Fibroblast of the aortic adventitia (primary cell): Measurements from ENCODE around the gene STK11. TPM values are rescaled to one million over a fixed set of nuclear protein-coding genes. Genes with fewer than 3 reads are reported as not detected.

Experiments
- DNase-seq: peaks from one replicate; pipeline ENCODE4 v3.0.0-alpha.2; 2010; ENCODE audit warnings: low read depth
- H3K4me3 ChIP-seq: 2 replicates; pipeline ENCODE4 v1.5.1; 2011; ENCODE audit warnings: low read depth, mild to moderate bottlenecking, control low read depth, low read length, moderate library complexity
- total RNA-seq: library from RNA; depleted of rRNA; stranded (reverse); fragments of >200 nt; gene quantifications from 2 replicates; pipeline ENCODE4 v1.2.3, GENCODE V29; 2012; ENCODE audit warnings: low replicate concordance
- TF ChIP-seq, protein P1 (sequence below): IDR thresholded peaks from 2 replicates; pipeline ENCODE4 v1.5.1; 2011; ENCODE audit warnings: mild to moderate bottlenecking, low read length, control low read depth, inconsistent platforms; ENCODE audit not compliant: insufficient read depth

STK11 gene
- total RNA-seq, 1 donor, result 54.1 TPM

DNA sequence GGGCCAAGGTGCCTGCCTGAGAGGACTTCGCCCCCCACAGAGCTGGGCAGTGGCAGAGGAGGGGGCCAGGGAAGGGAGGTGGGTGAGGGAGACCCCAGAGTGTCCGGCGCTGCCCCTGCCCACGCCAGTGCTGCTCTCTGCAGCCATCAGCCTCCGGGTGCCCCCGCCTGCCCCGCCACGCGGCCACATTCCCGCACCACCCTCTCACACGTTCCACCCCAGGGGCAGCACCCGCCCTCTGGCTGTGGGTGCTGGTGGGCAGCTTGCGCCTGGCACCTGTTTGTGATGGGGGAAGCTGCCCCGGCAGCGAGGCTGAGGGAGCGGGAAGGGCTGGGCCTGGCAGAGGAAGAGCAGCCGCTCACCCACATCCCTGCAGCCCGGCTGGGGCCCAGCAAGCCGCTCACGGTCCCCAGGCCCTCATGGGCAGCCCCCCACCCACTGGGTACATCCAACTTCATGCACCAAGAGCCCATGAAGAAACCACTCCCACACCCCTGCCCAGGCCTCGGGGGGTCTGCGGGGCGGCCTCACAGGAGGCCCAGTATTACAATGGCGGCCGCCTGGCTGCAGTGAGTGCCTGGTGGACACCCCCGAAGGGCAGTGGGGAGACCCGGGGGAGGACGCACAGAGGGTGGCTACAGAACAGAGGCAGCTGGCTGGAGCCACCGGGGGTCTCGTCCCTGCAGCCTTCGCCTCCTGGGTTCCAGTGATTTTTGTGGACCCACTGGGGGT lies 45.5 kb upstream of the STK11 start:
- TF ChIP-seq, protein P1, sequence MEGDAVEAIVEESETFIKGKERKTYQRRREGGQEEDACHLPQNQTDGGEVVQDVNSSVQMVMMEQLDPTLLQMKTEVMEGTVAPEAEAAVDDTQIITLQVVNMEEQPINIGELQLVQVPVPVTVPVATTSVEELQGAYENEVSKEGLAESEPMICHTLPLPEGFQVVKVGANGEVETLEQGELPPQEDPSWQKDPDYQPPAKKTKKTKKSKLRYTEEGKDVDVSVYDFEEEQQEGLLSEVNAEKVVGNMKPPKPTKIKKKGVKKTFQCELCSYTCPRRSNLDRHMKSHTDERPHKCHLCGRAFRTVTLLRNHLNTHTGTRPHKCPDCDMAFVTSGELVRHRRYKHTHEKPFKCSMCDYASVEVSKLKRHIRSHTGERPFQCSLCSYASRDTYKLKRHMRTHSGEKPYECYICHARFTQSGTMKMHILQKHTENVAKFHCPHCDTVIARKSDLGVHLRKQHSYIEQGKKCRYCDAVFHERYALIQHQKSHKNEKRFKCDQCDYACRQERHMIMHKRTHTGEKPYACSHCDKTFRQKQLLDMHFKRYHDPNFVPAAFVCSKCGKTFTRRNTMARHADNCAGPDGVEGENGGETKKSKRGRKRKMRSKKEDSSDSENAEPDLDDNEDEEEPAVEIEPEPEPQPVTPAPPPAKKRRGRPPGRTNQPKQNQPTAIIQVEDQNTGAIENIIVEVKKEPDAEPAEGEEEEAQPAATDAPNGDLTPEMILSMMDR, result no peak
- DNase-seq, result no peak
- no peak overlapping the region for H3K4me3 ChIP-seq

DNA sequence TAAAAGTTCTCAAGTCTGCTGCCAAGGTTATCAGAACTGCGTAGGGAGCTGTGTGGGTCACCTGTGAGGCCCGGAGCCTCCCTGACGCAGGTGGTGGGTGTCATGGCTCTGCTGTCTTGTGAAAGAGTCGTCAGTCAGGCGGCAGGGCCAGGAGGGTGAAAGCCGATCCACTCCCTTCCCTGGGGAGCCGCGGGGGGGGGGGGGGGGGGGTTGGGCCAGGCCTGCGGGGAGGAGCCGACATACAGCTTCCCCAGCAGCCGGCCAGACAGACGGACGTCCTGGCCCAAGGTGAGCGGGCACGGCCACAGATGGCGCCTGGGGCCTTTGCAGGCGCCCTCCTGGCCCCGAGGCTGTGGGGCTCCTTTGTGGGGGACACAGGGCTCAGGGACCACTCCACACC lies 43.9 kb upstream of the STK11 start:
- TF ChIP-seq, protein P1, result no peak
- no peak overlapping the region for H3K4me3 ChIP-seq
- peak; percentile 26 for DNase-seq

DNA sequence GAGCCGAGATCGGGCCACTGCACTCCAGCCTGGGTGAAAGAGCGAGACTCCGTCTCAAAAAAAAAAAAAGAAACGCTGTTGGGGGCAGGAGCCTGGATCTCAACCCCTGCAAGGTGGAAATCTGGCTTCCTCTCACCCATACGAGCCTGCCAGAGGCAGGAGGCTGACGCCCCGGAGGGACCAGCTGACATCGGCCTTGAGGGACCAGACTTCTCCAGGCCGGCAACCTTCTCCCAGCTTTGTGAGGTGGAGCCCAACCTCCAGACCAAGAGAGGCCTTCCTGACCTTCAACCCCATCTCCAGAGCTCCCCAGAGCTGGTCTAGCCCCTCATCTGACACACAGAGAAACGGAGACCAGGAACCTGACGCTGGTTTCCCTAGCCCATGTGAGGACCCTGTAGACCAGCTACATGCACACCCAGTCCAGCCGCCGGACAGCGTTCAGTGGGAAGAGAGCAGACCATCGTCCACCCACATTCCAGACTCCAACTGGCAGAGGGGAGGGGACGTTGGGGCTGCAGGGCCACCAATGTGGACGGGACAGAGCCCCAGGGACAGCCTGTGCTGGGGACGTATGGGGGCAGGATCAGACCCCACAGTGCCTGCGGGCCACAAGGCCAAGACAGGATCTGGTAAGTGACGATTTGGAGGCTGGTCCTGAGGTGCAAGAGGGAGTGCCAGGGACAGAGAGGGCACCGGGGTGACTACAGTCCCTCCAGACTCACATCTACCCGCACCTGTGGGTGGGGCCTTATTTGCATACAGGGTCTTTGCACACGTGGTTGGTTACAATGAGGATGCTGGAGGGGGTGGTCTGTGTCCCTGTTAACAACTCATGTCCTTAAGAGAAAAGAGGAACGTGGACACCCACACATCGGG lies 42.9 kb upstream of the STK11 start:
- H3K4me3 ChIP-seq, result no peak overlapping the region
- DNase-seq, result no peak
- TF ChIP-seq, protein P1, result no peak

DNA sequence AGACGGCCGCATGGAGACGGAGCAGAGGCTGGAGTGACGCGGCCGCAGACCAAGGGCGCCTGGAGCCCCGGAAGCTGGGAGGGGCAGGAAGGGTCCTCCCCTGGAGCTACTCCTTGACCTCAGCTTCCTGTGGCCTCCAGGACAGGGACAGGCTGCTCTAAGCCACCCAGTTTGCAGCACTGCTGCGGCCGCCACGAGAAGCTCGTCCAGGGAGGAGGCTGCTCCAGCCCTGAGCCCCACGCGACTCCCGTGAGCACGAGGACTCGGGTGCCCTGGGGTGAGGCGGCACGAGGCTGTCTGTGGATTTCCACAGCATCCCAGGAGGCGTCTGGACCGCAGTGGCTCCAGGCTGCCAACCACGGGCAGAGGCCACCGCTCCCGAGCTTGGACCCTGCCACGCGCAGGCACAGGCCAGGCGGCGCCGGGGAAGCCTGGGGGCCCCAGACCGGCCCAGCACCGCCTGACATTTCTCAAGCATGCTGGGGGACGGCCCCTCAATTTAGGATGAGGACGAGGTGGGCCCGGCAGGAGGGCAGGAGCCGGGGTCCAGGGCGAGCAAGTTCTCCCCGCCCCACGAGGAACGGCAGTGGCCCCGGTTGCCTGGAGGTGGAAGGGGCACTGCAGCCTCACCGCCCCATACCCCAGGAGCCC lies 42.2 kb upstream of the STK11 start:
- DNase-seq, result no peak
- H3K4me3 ChIP-seq, result no peak overlapping the region
- TF ChIP-seq, protein P1, result no peak

DNA sequence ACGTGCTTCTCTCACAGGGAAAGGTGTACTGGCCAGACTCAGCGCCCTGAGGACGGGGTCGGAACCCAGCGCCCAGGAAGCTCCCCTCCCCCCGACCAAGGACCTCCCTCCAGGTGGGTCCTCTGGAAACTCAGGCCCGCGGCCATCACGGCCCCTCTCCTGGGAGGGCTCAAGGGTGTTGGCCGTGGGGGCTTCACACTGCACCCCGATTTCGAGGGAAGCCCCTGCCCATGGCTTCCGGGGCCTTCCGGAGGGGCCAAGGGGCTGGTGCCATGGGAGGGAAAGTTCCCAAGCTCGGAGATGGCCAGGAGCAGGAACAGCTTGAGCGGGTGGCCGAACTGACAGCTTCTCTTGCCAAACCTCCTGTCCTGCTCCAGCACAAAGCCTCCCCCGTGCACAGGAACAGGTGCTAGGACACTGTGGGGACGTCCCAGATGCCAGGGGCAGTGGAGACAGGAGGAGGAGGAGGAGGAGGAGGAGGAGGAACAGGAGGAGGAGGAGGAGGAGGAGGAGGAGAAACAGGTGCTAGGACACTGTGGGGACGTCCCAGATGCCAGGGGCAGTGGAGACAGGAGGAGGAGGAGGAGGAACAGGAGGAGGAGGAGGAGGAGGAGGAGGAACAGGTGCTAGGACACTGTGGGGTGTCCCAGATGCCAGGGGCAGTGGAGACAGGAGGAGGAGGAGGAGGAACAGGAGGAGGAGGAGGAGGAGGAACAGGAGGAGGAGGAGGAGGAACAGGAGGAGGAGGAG lies 41.5 kb upstream of the STK11 start:
- no peak overlapping the region for H3K4me3 ChIP-seq
- no peak for DNase-seq
- TF ChIP-seq, protein P1, result no peak
